CD4-positive, alpha-beta memory T cell (primary cell): ENCODE data around the gene PLEKHA8. TPM values are rescaled to one million over a fixed set of nuclear protein-coding genes. Genes with fewer than 3 reads are reported as not detected.

Experiments used
- CTCF ChIA-PET: fragments of 350-600 bp; sonication (Branson Sonifier 250); formaldehyde crosslinking; loops from one replicate; lab custom pipeline; 2021; ENCODE audit warnings: inconsistent platforms; ENCODE audit not compliant: partially characterized antibody; lab: Charles Lee
- POLR2A ChIA-PET: fragments of 350-600 bp; sonication (Branson Sonifier 250); formaldehyde crosslinking; loops from one replicate; lab custom pipeline; 2021; ENCODE audit not compliant: partially characterized antibody; lab: Charles Lee
- DNase-seq, 5 donors: peaks; one replicate each; pipeline versions ENCODE4 v3.0.0 to v3.0.0-alpha.2; 2020 to 2022; ENCODE audit warnings: mixed read lengths in 1 of 5
- H3K27ac ChIP-seq: one replicate; pipeline ENCODE4 v1.7.0; 2013; ENCODE audit warnings: low read depth, low read length
- H3K27me3 ChIP-seq: 2 replicates; pipeline ENCODE4 v1.7.0; 2013; ENCODE audit warnings: mild to moderate bottlenecking, low read length, moderate library complexity; ENCODE audit not compliant: insufficient read depth
- H3K36me3 ChIP-seq: 2 replicates; pipeline ENCODE4 v1.7.0; 2013; ENCODE audit warnings: mild to moderate bottlenecking, low read length, moderate library complexity; ENCODE audit not compliant: insufficient read depth
- H3K4me1 ChIP-seq: 2 replicates; pipeline ENCODE4 v1.7.0; 2013; ENCODE audit warnings: mild to moderate bottlenecking, low read length, moderate library complexity; ENCODE audit not compliant: insufficient read depth
- H3K4me3 ChIP-seq, 2 donors: one replicate each; pipeline ENCODE4 v1.7.0; 2013; ENCODE audit warnings: low read length in 2 of 2, mild to moderate bottlenecking in 1 of 2
- H3K9me3 ChIP-seq, 2 donors: one replicate each; pipeline ENCODE4 v1.7.0; 2013; ENCODE audit warnings: low read length in 2 of 2, control low read depth in 1 of 2; ENCODE audit not compliant: control insufficient read depth in 1 of 2
- H3K27ac Mint-ChIP-seq, 7 donors: one replicate each; pipeline ENCODE4 v1.8.0; 2020 to 2021; ENCODE audit warnings: mixed read lengths in 7 of 7, mild to moderate bottlenecking in 6 of 7, inconsistent platforms in 3 of 7, moderate library complexity in 3 of 7
- H3K27me3 Mint-ChIP-seq, 2 donors: one replicate each; pipeline ENCODE4 v1.8.0; 2020 to 2021; ENCODE audit warnings: mixed read lengths in 2 of 2
- H3K36me3 Mint-ChIP-seq, 2 donors: one replicate each; pipeline ENCODE4 v1.8.0; 2020 to 2021; ENCODE audit warnings: mixed read lengths in 2 of 2, inconsistent platforms in 1 of 2, mild to moderate bottlenecking in 1 of 2
- H3K4me1 Mint-ChIP-seq, 4 donors: one replicate each; pipeline ENCODE4 v1.8.0; 2020 to 2021; ENCODE audit warnings: mixed read lengths in 4 of 4, mild to moderate bottlenecking in 1 of 4
- H3K4me3 Mint-ChIP-seq, 8 donors: one replicate each; pipeline ENCODE4 v1.8.0; 2020 to 2021; ENCODE audit warnings: mixed read lengths in 8 of 8, mild to moderate bottlenecking in 7 of 8, moderate library complexity in 6 of 8, inconsistent platforms in 3 of 8
- H3K9me3 Mint-ChIP-seq, 8 donors: one replicate each; pipeline ENCODE4 v1.8.0; 2020 to 2021; ENCODE audit warnings: mixed read lengths in 8 of 8, mild to moderate bottlenecking in 5 of 8, inconsistent platforms in 3 of 8, moderate library complexity in 1 of 8
- intact Hi-C: fragments of 100-400 bp; cut with micrococcal nuclease; formaldehyde crosslinking; loops from one replicate; pipeline ENCODE4 v1.15.1; 2023
- polyA plus RNA-seq, 2 donors: library from polyadenylated mRNA; unstranded; fragments of 300-500 nt; fragmentation: Illumina TruSeq; gene quantifications; one replicate each; pipeline ENCODE4 v1.2.3, GENCODE V29; 2021
- total RNA-seq, 2 experiments: library from RNA; stranded (reverse); gene quantifications; one replicate each; pipeline ENCODE4 v1.2.3, GENCODE V29; 2021

Gene PLEKHA8
- total and polyA plus RNA-seq, 4 experiments from 2014 or later = 2.4 to 13.2 (median 8.0) TPM

- intact Hi-C loops = no loop called here
- Mint-ChIP-seq H3K27me3 (no peaks in the 10 kb centered on the region), H3K9me3 (no peaks in the 10 kb centered on the region), H3K4me3 (peak overlapping the region in 3 of 8 donors; percentile 62 to 69 (median 66)), H3K27ac (peak overlapping the region in 2 of 7 donors; percentile 53), H3K36me3 (peaks cover 2 to 4% of the 10 kb centered on the region in 2 donors), H3K4me1 (peaks cover 0 to 9% (median 6%) of the 10 kb centered on the region in 4 donors)
- H3K9me3 ChIP-seq = no peaks in the 10 kb centered on the region
- no peaks in the 10 kb centered on the region for H3K27me3 ChIP-seq
- POLR2A ChIA-PET = interaction anchor here (1.0 to 2.5 kb wide), 3 partner anchors 14 to 359 kb away, joined by 3 to 12 read pairs (median 3); partner anchors contain the start of gene MTURN
- no peaks in the 10 kb centered on the region for H3K36me3 ChIP-seq
- no peak for DNase-seq
- no peak overlapping the region for H3K27ac ChIP-seq
- H3K4me3 ChIP-seq = no peak overlapping the region
- CTCF ChIA-PET = interaction anchor here (0.8 to 0.9 kb wide), 2 partner anchors 13 to 200 kb away, joined by 5 read pairs; partner anchors contain the start of gene MTURN
- peaks cover 12% of the 10 kb centered on the region for H3K4me1 ChIP-seq
Observed at GRCh38 chr7:30148426-30148825, 120.2 kb downstream of the PLEKHA8 start.

- Histone ChIP-seq H3K4me3 (no peak overlapping the region), H3K27me3 (no peaks in the 10 kb centered on the region), H3K36me3 (no peaks in the 10 kb centered on the region), H3K4me1 (peaks cover 12% of the 10 kb centered on the region), H3K9me3 (no peaks in the 10 kb centered on the region), H3K27ac (no peak overlapping the region)
- Mint-ChIP-seq H3K27ac (peak overlapping the region in 5 of 7 donors; percentile 70 to 89 (median 74)), H3K4me1 (peaks cover 0 to 9% (median 6%) of the 10 kb centered on the region in 4 donors), H3K4me3 (peak overlapping the region in 6 of 8 donors; percentile 62 to 69 (median 66)), H3K27me3 (no peaks in the 10 kb centered on the region), H3K36me3 (peaks cover 2 to 4% of the 10 kb centered on the region in 2 donors), H3K9me3 (no peaks in the 10 kb centered on the region)
- ChIA-PET CTCF (interaction anchor here (0.8 to 1.0 kb wide), 2 partner anchors 14 to 15 kb away, joined by 4 to 5 read pairs; partner anchors contain the start of gene MTURN), POLR2A (interaction anchor here (0.6 to 2.5 kb wide), 4 partner anchors 14 to 359 kb away, joined by 3 to 12 read pairs (median 3); partner anchors contain the start of gene MTURN)
- peak; percentile 24 to 60 (median 49) for DNase-seq
- intact Hi-C loops = no loop called here
Observed at GRCh38 chr7:30148951-30149459, 120.8 kb downstream of the PLEKHA8 start.

- H3K4me3 Mint-ChIP-seq = peak overlapping the region in 2 of 8 donors; percentile 66 to 69
- intact Hi-C loops = no loop called here
- POLR2A ChIA-PET = interaction anchor here (0.6 to 2.5 kb wide), 2 partner anchors 15 to 121 kb away, joined by 3 to 12 read pairs; partner anchors contain the start of gene MTURN
Observed at GRCh38 chr7:30149640-30150272, 121.5 kb downstream of the PLEKHA8 start.

GRCh38 chr7:30150711-30151110, 122.5 kb downstream of the PLEKHA8 start:
- H3K27me3 Mint-ChIP-seq = no peaks in the 10 kb centered on the region
- DNase-seq = no peak
- H3K9me3 Mint-ChIP-seq = no peaks in the 10 kb centered on the region
- no peak overlapping the region for H3K27ac Mint-ChIP-seq
- Histone ChIP-seq H3K4me3 (no peak overlapping the region), H3K36me3 (no peaks in the 10 kb centered on the region), H3K9me3 (no peaks in the 10 kb centered on the region), H3K27ac (no peak overlapping the region), H3K27me3 (no peaks in the 10 kb centered on the region), H3K4me1 (peaks cover 12% of the 10 kb centered on the region)
- H3K4me3 Mint-ChIP-seq = no peak overlapping the region
- ChIA-PET POLR2A (no interaction called here), CTCF (no interaction called here)
- intact Hi-C loops = no loop called here
- peaks cover 0 to 9% (median 6%) of the 10 kb centered on the region in 4 donors for H3K4me1 Mint-ChIP-seq
- peaks cover 2 to 9% of the 10 kb centered on the region in 2 donors for H3K36me3 Mint-ChIP-seq

More at GRCh38 chr7:30149640-30150272, 121.5 kb downstream of the PLEKHA8 start:
- Histone ChIP-seq H3K27ac (no peak overlapping the region), H3K9me3 (no peaks in the 10 kb centered on the region), H3K27me3 (no peaks in the 10 kb centered on the region), H3K36me3 (no peaks in the 10 kb centered on the region), H3K4me3 (no peak overlapping the region), H3K4me1 (peaks cover 12% of the 10 kb centered on the region)
- Mint-ChIP-seq H3K36me3 (peaks cover 2 to 9% of the 10 kb centered on the region in 2 donors), H3K27me3 (no peaks in the 10 kb centered on the region), H3K27ac (peak overlapping the region in 3 of 7 donors; percentile 68 to 76 (median 70)), H3K4me1 (peaks cover 0 to 9% (median 6%) of the 10 kb centered on the region in 4 donors), H3K9me3 (no peaks in the 10 kb centered on the region)
- CTCF ChIA-PET = interaction anchor here (1.0 kb wide), 1 partner anchor 16 kb away, joined by 4 read pairs; no protein-coding TSS in a partner anchor
- no peak for DNase-seq

GRCh38 chr7:30154111-30154587, 125.9 kb downstream of the PLEKHA8 start:
- H3K27me3 Mint-ChIP-seq = no peaks in the 10 kb centered on the region
- no peaks in the 10 kb centered on the region for H3K9me3 ChIP-seq

GRCh38 chr7:30155481-30155880, 127.3 kb downstream of the PLEKHA8 start:
- H3K4me1 Mint-ChIP-seq = peaks cover 10 to 23% (median 13%) of the 10 kb centered on the region in 4 donors
- H3K4me1 ChIP-seq = peaks cover 20% of the 10 kb centered on the region
- H3K9me3 ChIP-seq = no peaks in the 10 kb centered on the region
- ChIA-PET CTCF (interaction anchor here (0.9 kb wide), 1 partner anchor 9 kb away, joined by 4 read pairs; no protein-coding TSS in a partner anchor), POLR2A (no interaction called here)
- no peak overlapping the region for H3K27ac Mint-ChIP-seq
- H3K36me3 Mint-ChIP-seq = peaks cover 0 to 5% of the 10 kb centered on the region in 2 donors
- H3K4me3 ChIP-seq = no peak overlapping the region
- intact Hi-C loops = no loop called here
- no peak overlapping the region for H3K27ac ChIP-seq
- no peak for DNase-seq
- H3K9me3 Mint-ChIP-seq = no peaks in the 10 kb centered on the region
- no peaks in the 10 kb centered on the region for H3K36me3 ChIP-seq
- no peaks in the 10 kb centered on the region for H3K27me3 Mint-ChIP-seq
- no peaks in the 10 kb centered on the region for H3K27me3 ChIP-seq
- H3K4me3 Mint-ChIP-seq = no peak overlapping the region

More at GRCh38 chr7:30154111-30154587, 125.9 kb downstream of the PLEKHA8 start:
- Mint-ChIP-seq H3K4me3 (no peak overlapping the region), H3K36me3 (peaks cover 2 to 9% of the 10 kb centered on the region in 2 donors), H3K27ac (no peak overlapping the region), H3K9me3 (no peaks in the 10 kb centered on the region), H3K4me1 (peaks cover 8 to 16% (median 11%) of the 10 kb centered on the region in 4 donors)
- CTCF ChIA-PET = interaction anchor here (0.8 kb wide), 1 partner anchor 10 kb away, joined by 3 read pairs; no protein-coding TSS in a partner anchor
- intact Hi-C loops = no loop called here
- H3K4me1 ChIP-seq = peaks cover 23% of the 10 kb centered on the region
- POLR2A ChIA-PET = no interaction called here
- no peaks in the 10 kb centered on the region for H3K36me3 ChIP-seq
- H3K27me3 ChIP-seq = no peaks in the 10 kb centered on the region
- no peak overlapping the region for H3K4me3 ChIP-seq
- no peak overlapping the region for H3K27ac ChIP-seq
- DNase-seq = no peak

GRCh38 chr7:30157204-30157603, 129.0 kb downstream of the PLEKHA8 start:
- H3K27ac ChIP-seq = no peak overlapping the region
- H3K27me3 ChIP-seq = no peaks in the 10 kb centered on the region
- Mint-ChIP-seq H3K4me1 (peaks cover 12 to 27% (median 15%) of the 10 kb centered on the region in 4 donors), H3K27ac (peak overlapping the region in 5 of 7 donors; percentile 8 to 57 (median 39)), H3K36me3 (peaks cover 0 to 5% of the 10 kb centered on the region in 2 donors), H3K4me3 (peak overlapping the region in 7 of 8 donors; percentile 3 to 57 (median 28)), H3K9me3 (no peaks in the 10 kb centered on the region), H3K27me3 (no peaks in the 10 kb centered on the region)
- intact Hi-C loops = no loop called here
- peaks cover 20% of the 10 kb centered on the region for H3K4me1 ChIP-seq
- ChIA-PET POLR2A (no interaction called here), CTCF (no interaction called here)
- H3K4me3 ChIP-seq = no peak overlapping the region
- peak in 4 of 5 donors; percentile 26 to 40 (median 34) for DNase-seq
- H3K9me3 ChIP-seq = no peaks in the 10 kb centered on the region
- no peaks in the 10 kb centered on the region for H3K36me3 ChIP-seq
